ENCODE measurements around the gene LGALS3BP.
A peak's percentile ranks its signal among the peaks of the same experiment; 100 is the strongest.

LGALS3BP gene

GRCh38 chr17:78993981-78994671, 14.4 kb upstream of the LGALS3BP start:
- no peak for TF ChIP-seq CTCF (IDR thresholded peaks at IDR 0.05)

- TF ChIP-seq CTCF (IDR thresholded peaks at IDR 0.05), result peak; percentile 85
These were observed 13.7 kb upstream of the LGALS3BP start for GRCh38 chr17:78993241-78993956.

GRCh38 chr17:78992542-78993212, 13.0 kb upstream of the LGALS3BP start:
- no peak for TF ChIP-seq CTCF (IDR thresholded peaks at IDR 0.05)

GRCh38 chr17:78991906-78992532, 12.3 kb upstream of the LGALS3BP start:
- no peak for TF ChIP-seq CTCF (IDR thresholded peaks at IDR 0.05)

GRCh38 chr17:78991017-78991738, 11.5 kb upstream of the LGALS3BP start:
- TF ChIP-seq CTCF (IDR thresholded peaks at IDR 0.05), result no peak

- no peak for TF ChIP-seq CTCF (IDR thresholded peaks at IDR 0.05)
These were observed 10.8 kb upstream of the LGALS3BP start for GRCh38 chr17:78990349-78991016.
